HEK293T (cell line): ENCODE measurements around the gene MT1M.

Experiments
- CTCF ChIA-PET: fragments of 350-600 bp; formaldehyde crosslinking; extraction: SDS; loops from one replicate; lab custom pipeline; 2021; ENCODE audit warnings: antibody characterized with exemption, inconsistent platforms; lab: Yijun Ruan, JAX
- POLR2A ChIA-PET: fragments of 350-600 bp; formaldehyde crosslinking; extraction: SDS; loops from one replicate; lab custom pipeline; 2020; ENCODE audit warnings: antibody characterized with exemption, inconsistent platforms; lab: Yijun Ruan, JAX
- DNase-seq: peaks from one replicate; pipeline ENCODE4 v3.0.0; 2012; ENCODE audit warnings: mixed read lengths; ENCODE audit errors: extremely low spot score
- ARNT ChIP-seq: fragments of 450-650 bp; IDR thresholded peaks from 2 replicates; pipeline ENCODE4 v1.6.1; 2017; ENCODE audit warnings: mild to moderate bottlenecking
- BHLHE40 ChIP-seq: fragments of 450-650 bp; IDR thresholded peaks from 2 replicates; pipeline ENCODE4 v1.6.1; 2016; ENCODE audit warnings: mild to moderate bottlenecking, moderate library complexity, borderline replicate concordance
- CTBP1 ChIP-seq: fragments of 450-650 bp; IDR thresholded peaks from 2 replicates; pipeline ENCODE4 v1.6.1; 2016; ENCODE audit warnings: borderline replicate concordance
- ELF4 ChIP-seq: fragments of 450-650 bp; IDR thresholded peaks from 2 replicates; pipeline ENCODE4 v1.6.1; 2017; ENCODE audit warnings: antibody characterized with exemption
- FOXA1 ChIP-seq: fragments of 450-650 bp; IDR thresholded peaks from 2 replicates; pipeline ENCODE4 v1.6.1; 2016; ENCODE audit warnings: mild to moderate bottlenecking
- FOXK2 ChIP-seq: fragments of 450-650 bp; IDR thresholded peaks from 2 replicates; pipeline ENCODE4 v1.6.1; 2016; ENCODE audit warnings: mild to moderate bottlenecking
- FOXM1 ChIP-seq: fragments of 450-650 bp; IDR thresholded peaks from 2 replicates; pipeline ENCODE4 v1.6.1; 2017; ENCODE audit warnings: mild to moderate bottlenecking, borderline replicate concordance
- HDGF ChIP-seq: fragments of 450-650 bp; IDR thresholded peaks from 2 replicates; pipeline ENCODE4 v1.6.1; 2017; ENCODE audit warnings: antibody characterized with exemption, borderline replicate concordance
- L3MBTL2 ChIP-seq: fragments of 450-650 bp; conservative IDR thresholded peaks from 2 replicates; pipeline ENCODE4 v1.6.1; 2016; ENCODE audit warnings: mild to moderate bottlenecking
- LEF1 ChIP-seq: fragments of 450-650 bp; IDR thresholded peaks from 2 replicates; pipeline ENCODE4 v1.6.1; 2017; ENCODE audit warnings: mild to moderate bottlenecking, borderline replicate concordance
- NFRKB ChIP-seq: fragments of 450-650 bp; IDR thresholded peaks from 2 replicates; pipeline ENCODE4 v1.6.1; 2016; ENCODE audit warnings: mild to moderate bottlenecking, moderate library complexity
- SP1 ChIP-seq: fragments of 450-650 bp; IDR thresholded peaks from 2 replicates; pipeline ENCODE4 v1.6.1; 2017
- SUZ12 ChIP-seq: fragments of 450-650 bp; IDR thresholded peaks from 2 replicates; pipeline ENCODE4 v1.6.1; 2016; ENCODE audit warnings: mild to moderate bottlenecking
- TARDBP ChIP-seq: fragments of 450-650 bp; IDR thresholded peaks from 2 replicates; pipeline ENCODE4 v1.6.1; 2016
- ZNF384 ChIP-seq: fragments of 450-650 bp; IDR thresholded peaks from 2 replicates; pipeline ENCODE4 v1.6.1; 2016
- TF ChIP-seq, protein P1 (sequence below): fragments of 450-650 bp; IDR thresholded peaks from 2 replicates; pipeline ENCODE4 v1.6.1; 2016

The MT1M gene

DNA sequence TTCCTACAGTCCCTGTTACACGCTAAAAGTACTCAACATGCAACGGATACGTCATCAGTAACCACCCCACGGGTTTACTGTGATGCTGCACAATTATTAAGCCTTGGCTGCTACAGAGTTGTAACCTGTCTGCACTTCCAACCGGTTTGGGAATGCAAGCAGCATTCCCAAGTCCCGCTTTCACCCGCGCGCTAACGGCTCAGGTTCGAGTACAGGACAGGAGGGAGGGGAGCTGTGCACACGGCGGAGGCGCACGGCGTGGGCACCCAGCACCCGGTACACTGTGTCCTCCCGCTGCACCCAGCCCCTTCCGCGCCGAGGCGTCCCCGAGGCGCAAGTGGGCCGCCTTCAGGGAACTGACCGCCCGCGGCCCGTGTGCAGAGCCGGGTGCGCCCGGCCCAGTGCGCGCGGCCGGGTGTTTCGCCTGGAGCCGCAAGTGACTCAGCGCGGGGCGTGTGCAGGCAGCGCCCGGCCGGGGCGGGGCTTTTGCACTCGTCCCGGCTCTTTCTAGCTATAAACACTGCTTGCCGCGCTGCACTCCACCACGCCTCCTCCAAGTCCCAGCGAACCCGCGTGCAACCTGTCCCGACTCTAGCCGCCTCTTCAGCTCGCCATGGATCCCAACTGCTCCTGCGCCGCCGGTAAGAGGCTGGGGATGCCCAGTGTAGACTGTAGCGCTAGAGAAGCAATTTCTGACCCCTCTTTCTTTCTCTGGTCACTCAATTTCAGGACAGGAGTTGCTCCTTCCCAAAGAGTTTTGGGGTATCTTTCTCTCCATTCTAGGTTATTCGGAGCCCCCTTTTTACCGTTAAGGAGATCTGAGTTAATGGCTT is 24.2 kb upstream of the MT1M start, which contains the start of gene MT2A:
MT2A (plus strand) TSS at position 542 of the 833 bp plus-strand sequence; CDS start at position 614, 72 bp downstream.
- POLR2A ChIA-PET, result interaction anchor here (0.6 to 1.0 kb wide), 9 partner anchors 10 to 418 kb away, joined by 3 to 8 read pairs (median 3); partner anchors contain the start of genes MT1F and MT1X
- DNase-seq, result peak; percentile 91
- CTCF ChIA-PET, result interaction anchor here (0.6 kb wide), 1 partner anchor 73 kb away, joined by 4 read pairs; no protein-coding TSS in a partner anchor
- TF ChIP-seq ELF4, result no peak; the same call in 1 of the 2 replicates
- no peak for TF ChIP-seq LEF1
- TF ChIP-seq CTBP1, result no peak
- TF ChIP-seq BHLHE40, result no peak
- peak; percentile 60; the same call in 1 of the 2 replicates for TF ChIP-seq L3MBTL2
- no peak for TF ChIP-seq TARDBP

DNA sequence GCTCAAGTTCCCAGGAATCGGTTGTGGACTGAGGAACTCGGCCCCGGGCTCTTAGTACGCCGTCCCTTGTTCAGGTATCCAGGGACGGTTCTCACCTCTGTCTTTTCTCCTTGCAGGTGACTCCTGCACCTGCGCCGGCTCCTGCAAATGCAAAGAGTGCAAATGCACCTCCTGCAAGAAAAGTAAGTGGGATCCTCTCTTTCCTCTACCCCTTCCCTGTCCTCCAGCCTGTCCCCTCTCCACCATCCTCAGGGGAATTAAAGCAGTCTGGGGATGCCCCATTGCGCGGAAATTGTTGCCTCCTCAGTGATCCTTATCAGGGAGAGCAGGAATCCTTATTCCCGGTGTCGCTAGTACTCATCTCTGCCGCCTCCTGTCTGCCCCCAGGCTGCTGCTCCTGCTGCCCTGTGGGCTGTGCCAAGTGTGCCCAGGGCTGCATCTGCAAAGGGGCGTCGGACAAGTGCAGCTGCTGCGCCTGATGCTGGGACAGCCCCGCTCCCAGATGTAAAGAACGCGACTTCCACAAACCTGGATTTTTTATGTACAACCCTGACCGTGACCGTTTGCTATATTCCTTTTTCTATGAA is 23.5 kb upstream of the MT1M start:
- TF ChIP-seq ZNF384 (no peak), FOXM1 (no peak), ELF4 (no peak), ARNT (no peak)
- POLR2A ChIA-PET, result interaction anchor here (1.0 kb wide), 5 partner anchors 9 to 93 kb away, joined by 3 to 8 read pairs (median 6); no protein-coding TSS in a partner anchor
- CTCF ChIA-PET, result interaction anchor here (0.7 to 1.9 kb wide), 2 partner anchors 93 to 147 kb away, joined by 4 to 5 read pairs; no protein-coding TSS in a partner anchor
- DNase-seq, result no peak

DNA sequence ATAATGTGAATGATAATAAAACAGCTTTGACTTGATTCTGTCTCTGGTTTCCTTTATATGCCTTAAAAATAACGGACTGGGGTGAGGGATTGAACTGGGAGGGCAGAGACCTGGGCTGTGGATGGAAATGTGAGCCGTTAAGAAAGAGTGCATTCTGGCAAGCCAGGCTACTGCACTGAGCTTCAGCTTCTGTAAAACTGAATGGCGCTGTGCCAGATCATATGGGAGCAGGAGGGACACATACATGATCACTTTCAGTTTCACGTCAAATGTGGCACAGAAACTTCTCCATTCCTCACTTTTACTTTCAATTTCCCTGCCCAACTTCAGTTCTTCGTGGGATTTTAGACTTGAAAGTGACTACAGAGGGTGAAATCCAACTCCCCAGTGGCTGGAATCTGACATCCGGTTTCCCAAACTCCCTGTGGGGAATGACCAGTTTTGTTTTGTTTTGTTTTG is 23.0 kb upstream of the MT1M start:
- TF ChIP-seq LEF1 (no peak), FOXK2 (no peak)
- DNase-seq, result peak; percentile 50
- ChIA-PET POLR2A (no interaction called here), CTCF (interaction anchor here (0.7 to 1.9 kb wide), 2 partner anchors 92 to 148 kb away, joined by 4 to 5 read pairs; no protein-coding TSS in a partner anchor)

DNA sequence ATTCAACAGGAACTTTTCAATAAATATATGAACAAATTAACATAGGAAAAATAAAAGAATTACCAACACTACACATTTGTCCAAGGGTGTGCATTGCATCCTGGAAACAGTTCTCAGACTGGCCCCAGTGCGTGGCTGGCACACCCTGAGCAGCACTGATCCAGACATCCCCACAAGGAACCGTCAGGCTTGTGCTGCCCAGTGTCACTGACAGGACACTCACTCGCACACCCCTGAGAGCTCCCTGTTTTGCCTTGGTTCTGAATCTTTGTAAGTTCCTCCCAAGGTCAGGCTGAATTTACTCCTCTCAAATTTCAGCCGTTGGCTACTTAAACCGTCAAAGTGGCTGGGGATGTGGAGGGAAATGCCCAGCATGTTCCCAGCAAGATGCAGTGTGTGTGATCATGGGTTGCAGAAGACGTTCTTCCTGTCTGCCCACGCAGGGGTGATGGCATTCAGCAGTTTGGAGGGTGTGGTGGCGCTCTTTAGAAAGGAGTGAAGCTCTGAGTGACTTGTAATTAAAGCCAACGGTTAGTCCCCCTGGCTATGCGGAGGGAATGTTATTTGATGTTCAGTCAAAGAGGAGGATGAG is 22.3 kb upstream of the MT1M start:
- ChIA-PET CTCF (interaction anchor here (0.7 to 1.9 kb wide), 2 partner anchors 92 to 149 kb away, joined by 4 to 5 read pairs; no protein-coding TSS in a partner anchor), POLR2A (no interaction called here)
- no peak for DNase-seq
- no peak for TF ChIP-seq FOXM1
- no peak for TF ChIP-seq ZNF384
- TF ChIP-seq NFRKB, result no peak
- TF ChIP-seq SP1, result no peak
- TF ChIP-seq ARNT, result no peak
- TF ChIP-seq FOXK2, result no peak
- no peak for TF ChIP-seq LEF1
- no peak for TF ChIP-seq HDGF
- TF ChIP-seq BHLHE40, result no peak
- TF ChIP-seq, protein P1, sequence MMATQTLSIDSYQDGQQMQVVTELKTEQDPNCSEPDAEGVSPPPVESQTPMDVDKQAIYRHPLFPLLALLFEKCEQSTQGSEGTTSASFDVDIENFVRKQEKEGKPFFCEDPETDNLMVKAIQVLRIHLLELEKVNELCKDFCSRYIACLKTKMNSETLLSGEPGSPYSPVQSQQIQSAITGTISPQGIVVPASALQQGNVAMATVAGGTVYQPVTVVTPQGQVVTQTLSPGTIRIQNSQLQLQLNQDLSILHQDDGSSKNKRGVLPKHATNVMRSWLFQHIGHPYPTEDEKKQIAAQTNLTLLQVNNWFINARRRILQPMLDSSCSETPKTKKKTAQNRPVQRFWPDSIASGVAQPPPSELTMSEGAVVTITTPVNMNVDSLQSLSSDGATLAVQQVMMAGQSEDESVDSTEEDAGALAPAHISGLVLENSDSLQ, result no peak
- TF ChIP-seq FOXA1, result no peak

DNA sequence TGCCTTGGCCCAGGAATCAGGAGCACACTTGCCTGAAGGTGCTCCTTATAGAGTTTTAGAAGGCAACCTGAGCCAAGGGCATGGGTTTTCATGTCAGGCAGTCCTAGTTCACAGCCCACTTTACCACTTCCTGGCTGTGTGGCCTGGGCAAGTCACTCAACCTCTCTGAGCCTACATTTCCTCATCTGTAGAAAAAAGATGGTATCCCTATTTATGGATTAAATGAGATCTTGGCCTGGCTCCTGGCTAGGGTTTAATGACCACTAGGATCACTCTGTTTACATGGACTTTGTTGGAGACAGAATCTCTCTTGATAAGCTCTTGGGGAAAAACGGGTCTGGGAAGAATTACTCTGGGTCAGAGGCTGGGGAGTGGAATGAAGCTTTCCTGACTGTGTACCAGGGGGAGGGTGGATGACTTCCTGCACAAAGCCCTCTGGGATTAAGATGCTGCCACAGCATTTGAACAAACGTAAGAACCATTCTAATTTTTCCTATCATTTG is 21.8 kb upstream of the MT1M start:
- DNase-seq, result no peak
- CTCF ChIA-PET, result interaction anchor here (1.9 kb wide), 1 partner anchor 91 kb away, joined by 5 read pairs; no protein-coding TSS in a partner anchor
- POLR2A ChIA-PET, result no interaction called here
- TF ChIP-seq TARDBP (no peak), ELF4 (no peak), SUZ12 (no peak), LEF1 (no peak), BHLHE40 (no peak), ZNF384 (no peak)
- TF ChIP-seq, protein P1, result no peak

DNA sequence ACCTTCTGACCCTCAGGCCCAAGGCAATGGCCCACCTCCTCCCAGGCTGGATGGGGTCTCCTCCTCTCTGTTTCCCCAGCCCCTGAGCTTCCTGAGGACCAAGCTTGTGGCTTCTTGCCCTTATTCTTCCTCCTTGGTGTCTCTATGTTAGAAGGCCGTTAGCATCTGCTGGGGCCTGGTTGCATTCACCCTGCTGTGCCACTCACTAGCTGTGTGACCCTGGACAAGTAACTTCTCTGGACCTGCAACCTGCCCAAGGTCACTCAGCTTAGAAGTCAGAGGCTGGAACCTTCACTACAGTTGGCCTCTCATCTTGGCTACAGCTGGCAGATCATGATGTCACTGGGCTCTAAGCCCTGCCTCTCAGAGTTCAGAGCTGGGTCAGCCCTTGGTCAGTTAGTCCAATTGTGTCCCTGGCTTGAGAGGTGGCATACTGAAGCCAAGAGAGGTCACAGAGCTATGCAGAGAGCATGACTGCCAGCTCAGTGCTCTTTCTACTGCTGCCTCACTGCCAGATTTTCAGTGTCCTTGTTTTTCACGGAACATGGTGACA is 21.1 kb upstream of the MT1M start:
- ChIA-PET CTCF (interaction anchor here (1.1 to 1.4 kb wide), 2 partner anchors 11 to 91 kb away, joined by 3 to 5 read pairs; no protein-coding TSS in a partner anchor), POLR2A (no interaction called here)
- DNase-seq, result no peak
- TF ChIP-seq ZNF384 (no peak), ARNT (no peak), ELF4 (no peak), CTBP1 (no peak), SUZ12 (no peak), L3MBTL2 (no peak), SP1 (no peak), BHLHE40 (no peak), HDGF (no peak), NFRKB (no peak), LEF1 (no peak), TARDBP (no peak), FOXA1 (no peak), FOXM1 (no peak), FOXK2 (no peak)
- TF ChIP-seq, protein P1, result no peak
